IMR-90 (cell line): Measurements from ENCODE around the gene TRPM1. TPM values are rescaled to one million over a fixed set of nuclear protein-coding genes. Genes with fewer than 3 reads are reported as not detected.

ENCODE experiments used
- ATAC-seq: fragments of 200-7000 bp; cut with Tn5 transposase; 2 replicates; pipeline ENCODE4 v1.9.1; 2020; ENCODE audit warnings: low read depth, mild to moderate bottlenecking, moderate library complexity
- BruUV-seq: library from RNA; stranded (reverse); fragments of 400-500 nt; replicated peaks from 2 replicates; lab custom pipeline; 2021; lab: Mats Ljungman, UMichigan
- CTCF ChIA-PET: fragments of 300-600 bp; formaldehyde crosslinking; extraction: SDS; loops from one replicate; lab custom pipeline; 2021; ENCODE audit warnings: antibody characterized with exemption; lab: Yijun Ruan, JAX
- POLR2A ChIA-PET: fragments of 300-600 bp; sonication (Branson Sonifier 250); formaldehyde crosslinking; loops from one replicate; lab custom pipeline; 2022; ENCODE audit warnings: antibody characterized with exemption; ENCODE audit not compliant: unreplicated experiment; lab: Charles Lee
- DNase-seq: peaks from one replicate; pipeline ENCODE4 v3.0.0; 2013
- H2AFZ ChIP-seq: replicated peaks from 2 replicates; pipeline ENCODE3; 2013; ENCODE audit warnings: low read length, mild to moderate bottlenecking; ENCODE audit not compliant: poor library complexity
- H2AK5ac ChIP-seq: 2 replicates; pipeline ENCODE4 v1.6.1; 2013; ENCODE audit warnings: low read depth, low read length, inconsistent platforms
- H2AK9ac ChIP-seq: replicated peaks from 2 replicates; pipeline ENCODE3; 2013; ENCODE audit warnings: mild to moderate bottlenecking, low read depth, low read length, moderate library complexity; ENCODE audit not compliant: poor library complexity
- H2BK120ac ChIP-seq: 2 replicates; pipeline ENCODE4 v1.6.1; 2013; ENCODE audit warnings: low read depth, low read length, inconsistent platforms
- H2BK15ac ChIP-seq: 3 replicates; pipeline ENCODE4 v1.6.1; 2013; ENCODE audit warnings: low read depth, low read length, inconsistent platforms
- H2BK20ac ChIP-seq: 2 replicates; pipeline ENCODE4 v1.6.1; 2013; ENCODE audit warnings: low read depth, mild to moderate bottlenecking, inconsistent platforms, low read length, moderate library complexity
- H2BK5ac ChIP-seq: 2 replicates; pipeline ENCODE4 v1.6.1; 2013; ENCODE audit warnings: mild to moderate bottlenecking, low read depth, low read length, inconsistent platforms; ENCODE audit not compliant: poor library complexity, severe bottlenecking
- H3K14ac ChIP-seq: replicated peaks from 2 replicates; pipeline ENCODE4 v1.6.1; 2013; ENCODE audit warnings: low read depth, low read length, inconsistent platforms
- H3K18ac ChIP-seq: 2 replicates; pipeline ENCODE4 v1.6.1; 2013; ENCODE audit warnings: low read depth, low read length, control low read depth
- H3K23ac ChIP-seq: 2 replicates; pipeline ENCODE4 v1.6.1; 2013; ENCODE audit warnings: low read depth, low read length, inconsistent platforms
- H3K27ac ChIP-seq: 2 replicates; pipeline ENCODE4 v1.5.1; 2013; ENCODE audit warnings: mild to moderate bottlenecking, control low read depth, low read length; ENCODE audit not compliant: insufficient read depth
- H3K27me3 ChIP-seq: 2 replicates; pipeline ENCODE4 v1.6.1; 2013; ENCODE audit warnings: low read length; ENCODE audit not compliant: control insufficient read depth, insufficient read depth
- H3K36me3 ChIP-seq: 2 replicates; pipeline ENCODE4 v1.6.1; 2013; ENCODE audit warnings: low read length, mixed read lengths; ENCODE audit not compliant: control insufficient read depth, insufficient read depth
- H3K4ac ChIP-seq: 2 replicates; pipeline ENCODE4 v1.6.1; 2013; ENCODE audit warnings: low read depth, low read length, inconsistent platforms
- H3K4me1 ChIP-seq: 2 replicates; pipeline ENCODE4 v1.6.1; 2013; ENCODE audit warnings: low read length, mixed read lengths; ENCODE audit not compliant: control insufficient read depth, insufficient read depth
- H3K4me2 ChIP-seq: 2 replicates; pipeline ENCODE4 v1.6.1; 2013; ENCODE audit warnings: low read depth, mild to moderate bottlenecking, control low read depth, low read length, moderate library complexity
- H3K4me3 ChIP-seq: 2 replicates; pipeline ENCODE4 v1.5.1; 2013; ENCODE audit warnings: low read depth, mild to moderate bottlenecking, control low read depth, low read length, moderate library complexity; ENCODE audit not compliant: insufficient read depth
- H3K56ac ChIP-seq: 2 replicates; pipeline ENCODE4 v1.6.1; 2013; ENCODE audit warnings: low read length, inconsistent platforms; ENCODE audit not compliant: insufficient read depth; ENCODE audit errors: extremely low read depth
- H3K79me1 ChIP-seq, 2 experiments: 2 replicates each; pipeline ENCODE4 v1.6.1; 2013; ENCODE audit warnings: low read length in 2 of 2, inconsistent platforms in 1 of 2, low read depth in 1 of 2
- H3K9ac ChIP-seq: 2 replicates; pipeline ENCODE4 v1.6.1; 2013; ENCODE audit warnings: low read depth, low read length, control low read depth
- H3K9me1 ChIP-seq: 2 replicates; pipeline ENCODE4 v1.6.1; 2013; ENCODE audit warnings: low read length, inconsistent platforms; ENCODE audit not compliant: insufficient read depth
- H3K9me3 ChIP-seq: 2 replicates; pipeline ENCODE4 v1.6.1; 2013; ENCODE audit warnings: low read length; ENCODE audit not compliant: control insufficient read depth, insufficient read depth
- H4K20me1 ChIP-seq: 2 replicates; pipeline ENCODE4 v1.6.1; 2013; ENCODE audit warnings: low read length, inconsistent platforms; ENCODE audit not compliant: insufficient read depth
- H4K5ac ChIP-seq: 2 replicates; pipeline ENCODE4 v1.6.1; 2013; ENCODE audit warnings: mild to moderate bottlenecking, low read depth, low read length, control low read depth
- H4K8ac ChIP-seq, 2 experiments: 2 replicates each; pipeline ENCODE4 v1.6.1; 2013; ENCODE audit warnings: low read depth in 2 of 2, low read length in 2 of 2, control low read depth in 1 of 2, inconsistent platforms in 1 of 2
- H4K91ac ChIP-seq: 2 replicates; pipeline ENCODE4 v1.6.1; 2013; ENCODE audit warnings: low read depth, low read length, inconsistent platforms; ENCODE audit not compliant: insufficient read depth
- BHLHE40 ChIP-seq: fragments of 150-350 bp; IDR thresholded peaks from 2 replicates; pipeline ENCODE4 v1.6.1; 2016; ENCODE audit warnings: mild to moderate bottlenecking, low read depth, low read length
- CHD1 ChIP-seq: IDR thresholded peaks from 2 replicates; pipeline ENCODE4 v1.6.1; 2012; ENCODE audit warnings: low read depth, low read length, improper control_type of control experiment
- ELK1 ChIP-seq: fragments of 150-350 bp; IDR thresholded peaks from 2 replicates; pipeline ENCODE4 v1.6.1; 2016; ENCODE audit warnings: low read depth, mild to moderate bottlenecking, low read length, moderate library complexity, borderline replicate concordance
- FOS ChIP-seq: fragments of 150-350 bp; IDR thresholded peaks from 2 replicates; pipeline ENCODE4 v1.6.1; 2016; ENCODE audit warnings: low read depth, low read length
- MAFK ChIP-seq: IDR thresholded peaks from 2 replicates; pipeline ENCODE4 v1.6.1; 2012; ENCODE audit warnings: low read depth, low read length, improper control_type of control experiment
- MAZ ChIP-seq: IDR thresholded peaks from 2 replicates; pipeline ENCODE4 v1.6.1; 2012; ENCODE audit warnings: low read depth, mild to moderate bottlenecking, low read length, improper control_type of control experiment, moderate library complexity, borderline replicate concordance
- MXI1 ChIP-seq: IDR thresholded peaks from 2 replicates; pipeline ENCODE4 v1.6.1; 2012; ENCODE audit warnings: low read depth, mild to moderate bottlenecking, low read length, moderate library complexity, borderline replicate concordance
- NFE2L2 ChIP-seq: fragments of 150-350 bp; IDR thresholded peaks from 2 replicates; pipeline ENCODE4 v1.6.1; 2016; ENCODE audit warnings: low read depth, mild to moderate bottlenecking, low read length
- POLR2A ChIP-seq: IDR thresholded peaks from 2 replicates; pipeline ENCODE4 v1.6.1; 2012; ENCODE audit warnings: mild to moderate bottlenecking, low read depth, low read length
- RAD21 ChIP-seq: IDR thresholded peaks from 2 replicates; pipeline ENCODE4 v1.6.1; 2012; ENCODE audit warnings: low read length, improper control_type of control experiment
- RCOR1 ChIP-seq: IDR thresholded peaks from 2 replicates; pipeline ENCODE4 v1.6.1; 2012; ENCODE audit warnings: mild to moderate bottlenecking, low read length, improper control_type of control experiment; ENCODE audit not compliant: insufficient replicate concordance
- SMC3 ChIP-seq: fragments of 150-350 bp; IDR thresholded peaks from 2 replicates; pipeline ENCODE4 v1.6.1; 2016; ENCODE audit warnings: low read depth, mild to moderate bottlenecking, antibody characterized with exemption, low read length, moderate library complexity
- USF2 ChIP-seq: fragments of 150-350 bp; IDR thresholded peaks from 2 replicates; pipeline ENCODE4 v1.6.1; 2017; ENCODE audit warnings: mild to moderate bottlenecking, antibody characterized with exemption, low read length, low read depth
- WGBS, 2 experiments: methylation state at CpG; one replicate each; pipeline versions ENCODE4 v1.1.5 to v1.1.7; 2013; ENCODE audit warnings: missing lambda C conversion rate in 2 of 2; ENCODE audit not compliant: insufficient read length in 1 of 2; ENCODE audit errors: extremely low coverage in 2 of 2; 5-methylcytosine and 5-hydroxymethylcytosine counted together
- dilution Hi-C: fragments of 300-500 bp; cut with HindIII; formaldehyde crosslinking; loops from one replicate; pipeline ENCODE4 v1.14.3; 2018; ENCODE audit warnings: low sequenced_read_pairs; ENCODE audit not compliant: unreplicated experiment
- in situ Hi-C: fragments of 300-500 bp; cut with MboI; formaldehyde crosslinking; loops from 3 replicates; pipeline ENCODE4 v1.14.3; 2019; ENCODE audit warnings: low sequenced_read_pairs, inconsistent platforms, mixed read lengths
- intact Hi-C: fragments of 100-400 bp; cut with micrococcal nuclease; formaldehyde crosslinking; loops from 2 replicates; pipeline ENCODE4 v1.10.0; 2022
- polyA plus RNA-seq, 3 experiments: library from polyadenylated mRNA; depleted of rRNA; stranded (reverse); fragments of >200 nt; gene quantifications; 2 replicates each; pipeline ENCODE4 v1.2.3, GENCODE V29; 2012; ENCODE audit warnings: low replicate concordance in 1 of 3
- total RNA-seq: library from RNA; depleted of rRNA; stranded (reverse); fragments of >200 nt; gene quantifications from 2 replicates; pipeline ENCODE4 v1.2.3, GENCODE V29; 2012

TRPM1 gene
- total and polyA plus RNA-seq, 2 of the 4 experiments (the other 2 are of a cell fraction) = not detected

- Histone ChIP-seq H3K4me3 (no peak overlapping the region), H2BK5ac (no peak overlapping the region), H4K8ac (no peak overlapping the region), H3K79me1 (no peaks in the 10 kb centered on the region), H2AK9ac (no peak overlapping the region), H2BK120ac (no peak overlapping the region), H2AK5ac (no peak overlapping the region), H3K14ac (no peak overlapping the region), H3K27ac (no peak overlapping the region), H3K4ac (no peak overlapping the region), H3K56ac (no peak overlapping the region), H3K27me3 (no peaks in the 10 kb centered on the region), H3K9me1 (no peaks in the 10 kb centered on the region), H3K36me3 (no peaks in the 10 kb centered on the region), H2AFZ (no peak overlapping the region), H3K18ac (no peak overlapping the region), H3K9me3 (peaks cover 7% of the 10 kb centered on the region), H3K4me1 (0 out of 2 replicates have a peak, but pooled peaks cover 3% of the 10 kb centered on the region), H3K9ac (no peak overlapping the region), H4K91ac (no peak overlapping the region), H2BK15ac (no peak overlapping the region), H4K5ac (no peak overlapping the region), H4K20me1 (no peaks in the 10 kb centered on the region), H2BK20ac (no peak overlapping the region), H3K23ac (no peak overlapping the region), H3K4me2 (no peak overlapping the region)
- DNase-seq = no peak
- BruUV-seq = no TSS peak
- in situ Hi-C loops = no loop called here
- POLR2A ChIA-PET = no interaction called here
- dilution Hi-C loops = no loop called here
- intact Hi-C loops = no loop called here
- ATAC-seq = no peak
- TF ChIP-seq MAZ (no peak), POLR2A (no peak), FOS (no peak), MAFK (no peak), BHLHE40 (no peak), SMC3 (no peak), CHD1 (no peak), USF2 (no peak), NFE2L2 (no peak), RCOR1 (no peak), RAD21 (no peak), MXI1 (no peak), ELK1 (no peak)
- WGBS, 2 experiments = no CpG with 5 or more reads among the region's 2 CpGs
- CTCF ChIA-PET = interaction anchor here (1.0 kb wide), 1 partner anchor 9 kb away, joined by 6 read pairs; no protein-coding TSS in a partner anchor
Observed at GRCh38 chr15:31012455-31012854, 89.1 kb downstream of the TRPM1 start.
